KBM-7 (cell line): ENCODE results near the gene RINL.
"Not testable (repeated sequence)": the region's sequence is repeated elsewhere in the genome, so short reads cannot be mapped to it uniquely, and the experiment has no call there.

Experiments
- DNase-seq: peaks from one replicate; pipeline ENCODE4 v3.0.0-alpha.2; 2015
- in situ Hi-C: fragments of 300-500 bp; cut with MboI; formaldehyde crosslinking; loops from 2 replicates; pipeline ENCODE4 v1.14.3; 2020; ENCODE audit warnings: low sequenced_read_pairs, low pct_unique_long_range_greater_than_20kb, mixed read lengths

RINL gene

DNA sequence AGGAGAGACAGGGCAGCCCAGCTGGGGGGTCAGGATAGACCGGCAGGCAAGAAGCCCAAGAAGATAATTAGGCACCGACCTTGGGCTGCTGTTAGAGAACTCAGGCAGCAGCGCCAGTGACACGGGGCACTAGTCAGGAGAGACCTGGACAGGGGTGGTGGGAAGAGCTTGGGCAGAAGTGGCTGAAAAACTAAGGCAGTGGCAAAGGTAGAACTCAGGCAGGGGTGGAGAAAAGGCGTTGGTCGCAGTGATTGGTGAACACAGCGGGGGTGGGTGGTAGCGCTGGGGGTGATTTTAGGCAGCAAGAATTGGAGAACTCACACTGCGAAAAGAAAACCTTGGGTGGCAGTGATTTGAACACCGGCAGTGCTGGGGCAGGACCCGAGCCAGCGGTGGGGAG lies 29.6 kb upstream of the RINL start:
- DNase-seq, result no peak
- in situ Hi-C loops, result no loop called here

DNA sequence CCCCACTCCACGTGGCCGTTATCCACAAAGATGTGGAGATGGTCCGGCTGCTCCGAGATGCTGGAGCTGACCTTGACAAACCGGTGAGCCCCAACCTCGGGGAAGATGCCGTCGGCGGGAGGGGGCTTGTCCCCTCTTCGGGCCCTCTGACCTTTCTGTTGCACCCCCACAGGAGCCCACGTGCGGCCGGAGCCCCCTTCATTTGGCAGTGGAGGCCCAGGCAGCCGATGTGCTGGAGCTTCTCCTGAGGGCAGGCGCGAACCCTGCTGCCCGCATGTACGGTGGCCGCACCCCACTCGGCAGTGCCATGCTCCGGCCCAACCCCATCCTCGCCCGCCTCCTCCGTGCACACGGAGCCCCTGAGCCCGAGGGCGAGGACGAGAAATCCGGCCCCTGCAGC lies 29.2 kb upstream of the RINL start:
- no peak for DNase-seq
- in situ Hi-C loops, result no loop called here

DNA sequence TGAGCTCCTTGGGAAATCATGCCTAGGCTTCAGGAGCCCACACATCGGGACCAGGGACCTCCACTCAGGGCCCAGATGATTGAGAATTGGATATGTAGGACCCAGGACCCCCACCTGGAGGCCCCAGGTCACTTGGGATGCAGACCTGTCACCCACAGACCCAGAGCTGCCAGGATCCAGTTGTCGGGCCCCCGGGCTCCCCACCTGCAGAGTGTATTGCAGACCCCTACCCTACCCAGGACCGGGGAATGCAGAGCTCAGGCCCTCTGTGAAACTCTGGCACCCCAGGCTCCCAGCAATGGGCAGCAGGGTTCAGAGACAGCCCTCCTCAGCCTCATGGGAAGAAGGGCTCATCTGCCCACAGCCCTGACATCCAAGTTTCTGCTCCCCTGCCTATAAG lies 27.5 kb upstream of the RINL start:
- DNase-seq, result no peak
- in situ Hi-C loops, result no loop called here

DNA sequence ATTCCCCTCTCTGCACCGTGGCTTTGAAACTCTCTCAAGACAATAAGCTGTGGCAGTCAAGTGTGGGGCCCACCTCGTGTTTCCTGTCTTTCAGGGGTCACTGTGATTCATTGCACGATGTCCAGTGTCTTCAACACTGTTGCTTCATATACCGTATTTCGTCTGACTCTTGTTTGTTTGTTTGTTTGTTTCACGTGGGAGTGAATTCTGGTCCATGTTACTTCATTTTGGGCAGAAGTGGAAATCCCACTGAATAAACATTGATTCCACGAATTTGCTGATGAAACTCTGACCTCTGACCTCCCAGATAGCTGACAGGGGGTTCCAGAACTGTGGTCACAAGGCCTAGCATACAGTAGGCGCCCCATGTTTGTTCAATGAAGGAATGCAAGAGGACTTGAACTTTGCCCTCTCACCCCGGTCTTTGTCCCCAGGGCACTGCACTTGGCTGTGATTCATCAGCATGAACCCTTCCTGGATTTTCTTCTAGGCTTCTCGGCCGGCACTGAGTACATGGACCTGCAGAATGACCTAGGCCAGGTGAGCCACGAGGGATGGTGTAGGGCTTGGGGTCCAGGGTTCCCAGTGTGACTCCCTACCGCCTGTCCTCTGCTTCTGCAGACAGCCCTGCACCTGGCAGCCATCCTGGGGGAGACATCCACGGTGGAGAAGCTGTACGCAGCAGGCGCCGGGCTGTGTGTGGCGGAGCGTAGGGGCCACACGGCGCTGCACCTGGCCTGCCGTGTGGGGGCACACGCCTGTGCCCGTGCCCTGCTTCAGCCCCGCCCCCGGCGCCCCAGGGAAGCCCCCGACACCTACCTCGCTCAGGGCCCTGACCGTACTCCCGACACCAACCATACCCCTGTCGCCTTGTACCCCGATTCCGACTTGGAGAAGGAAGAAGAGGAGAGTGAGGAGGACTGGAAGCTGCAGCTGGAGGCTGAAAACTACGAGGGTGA lies 26.8 kb upstream of the RINL start:
- DNase-seq, result no peak
- in situ Hi-C loops, result no loop called here

DNA sequence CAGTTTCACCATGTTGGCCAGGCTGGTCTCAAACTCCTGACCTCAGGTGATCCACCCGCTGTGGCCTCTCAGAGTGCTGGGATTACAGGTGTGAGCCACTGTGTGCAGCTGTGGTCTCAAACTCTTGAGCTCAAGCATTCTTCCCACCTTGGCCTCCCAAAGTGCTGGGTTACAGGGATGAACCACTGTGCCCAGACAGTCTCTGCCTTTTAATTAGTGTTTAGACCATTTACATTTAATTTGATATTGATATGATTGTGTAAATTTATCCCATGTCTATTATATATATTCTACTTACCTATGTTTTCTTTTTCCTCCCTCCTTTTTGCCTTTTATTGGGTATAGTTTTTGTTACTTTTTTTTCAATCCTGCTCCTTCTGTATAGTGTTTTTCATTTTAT lies 23.6 kb upstream of the RINL start:
- in situ Hi-C loops, result no loop called here
- DNase-seq, result no peak

DNA sequence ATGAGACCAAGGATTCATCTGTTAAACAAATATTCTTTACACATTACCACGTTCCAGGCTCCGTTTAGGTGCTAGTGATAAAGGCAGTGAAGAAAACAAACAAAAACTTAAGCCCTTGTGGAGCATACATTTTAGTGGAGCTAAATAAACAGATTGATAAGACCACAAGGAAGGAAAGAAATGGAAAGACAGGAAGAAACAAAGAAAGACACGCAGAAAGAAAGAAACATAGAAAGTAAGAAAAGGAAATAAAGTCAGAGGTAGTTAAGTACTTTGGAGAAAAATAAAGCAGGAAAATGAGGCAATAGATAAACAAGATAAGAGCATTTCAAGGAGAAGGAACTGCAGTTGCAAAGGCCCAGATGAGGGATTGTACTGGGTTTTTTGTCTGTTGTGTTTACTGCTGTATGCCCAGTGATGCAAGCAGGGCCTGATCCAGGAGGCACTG lies 22.7 kb upstream of the RINL start:
- in situ Hi-C loops, result no loop called here
- DNase-seq, result peak; percentile 16

DNA sequence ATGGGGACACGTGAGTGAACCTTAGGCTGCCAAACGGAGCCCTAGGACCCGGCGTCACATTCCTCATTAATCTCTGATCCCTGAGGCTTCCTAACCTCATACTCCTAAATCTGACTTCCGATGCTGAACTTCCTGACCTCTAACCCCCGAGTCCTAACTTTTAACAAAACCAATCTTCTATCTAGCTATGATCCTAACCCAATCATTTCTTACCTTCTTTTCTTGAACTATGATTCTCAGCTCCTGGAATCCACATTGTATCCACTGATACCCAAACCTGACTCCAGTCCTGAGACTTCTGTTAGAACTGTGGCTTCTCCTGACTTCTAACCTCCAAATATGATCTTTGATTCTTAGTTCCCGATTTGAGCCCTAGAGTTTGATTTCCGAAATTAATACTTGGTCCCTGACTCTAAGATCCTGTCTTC lies 22.1 kb upstream of the RINL start:
- in situ Hi-C loops, result no loop called here
- DNase-seq, result no peak

DNA sequence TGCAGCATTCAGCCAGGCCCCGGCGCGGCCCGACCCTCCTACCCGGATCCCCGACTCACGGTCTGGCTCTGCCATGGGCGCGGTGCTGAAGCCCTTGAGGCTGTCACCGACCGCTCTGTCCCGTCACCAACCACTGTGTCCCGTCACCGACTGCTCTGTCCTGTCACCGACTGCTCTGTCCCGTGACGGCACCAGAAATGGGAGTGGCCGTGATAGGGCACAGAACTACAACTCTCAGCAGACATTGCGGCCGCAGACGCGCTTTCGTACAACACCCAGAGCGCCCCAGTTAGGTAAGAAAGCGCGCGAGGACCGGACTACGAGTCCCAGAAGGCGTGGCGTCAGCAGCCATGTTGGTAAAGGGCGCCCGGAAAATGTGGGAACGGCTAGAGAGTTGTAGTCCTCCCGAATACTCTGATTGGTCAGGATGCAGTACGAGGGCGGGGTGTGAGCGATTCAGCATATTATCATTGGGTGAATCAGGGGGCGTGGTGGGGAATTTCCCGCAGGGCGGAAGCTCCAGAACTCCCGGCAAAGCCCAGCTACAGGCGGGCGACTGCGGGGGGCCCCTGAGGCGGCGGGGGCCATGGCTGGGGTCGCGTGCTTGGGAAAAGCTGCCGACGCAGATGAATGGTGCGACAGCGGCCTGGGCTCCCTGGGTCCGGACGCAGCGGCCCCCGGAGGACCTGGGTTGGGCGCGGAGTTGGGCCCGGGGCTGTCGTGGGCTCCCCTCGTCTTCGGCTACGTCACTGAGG lies 21.5 kb upstream of the RINL start, which contains the start of the genes NFKBIB and SIRT2:
NFKBIB (plus strand) TSS at position 523 of the 755 bp plus-strand sequence; CDS start at position 587, 64 bp downstream.
SIRT2 (minus strand) TSS at position 172 of the 755 bp plus-strand sequence; CDS start at position 75, 97 bp downstream.
- peak; percentile 100 for DNase-seq
- in situ Hi-C loops, result no loop called here

DNA sequence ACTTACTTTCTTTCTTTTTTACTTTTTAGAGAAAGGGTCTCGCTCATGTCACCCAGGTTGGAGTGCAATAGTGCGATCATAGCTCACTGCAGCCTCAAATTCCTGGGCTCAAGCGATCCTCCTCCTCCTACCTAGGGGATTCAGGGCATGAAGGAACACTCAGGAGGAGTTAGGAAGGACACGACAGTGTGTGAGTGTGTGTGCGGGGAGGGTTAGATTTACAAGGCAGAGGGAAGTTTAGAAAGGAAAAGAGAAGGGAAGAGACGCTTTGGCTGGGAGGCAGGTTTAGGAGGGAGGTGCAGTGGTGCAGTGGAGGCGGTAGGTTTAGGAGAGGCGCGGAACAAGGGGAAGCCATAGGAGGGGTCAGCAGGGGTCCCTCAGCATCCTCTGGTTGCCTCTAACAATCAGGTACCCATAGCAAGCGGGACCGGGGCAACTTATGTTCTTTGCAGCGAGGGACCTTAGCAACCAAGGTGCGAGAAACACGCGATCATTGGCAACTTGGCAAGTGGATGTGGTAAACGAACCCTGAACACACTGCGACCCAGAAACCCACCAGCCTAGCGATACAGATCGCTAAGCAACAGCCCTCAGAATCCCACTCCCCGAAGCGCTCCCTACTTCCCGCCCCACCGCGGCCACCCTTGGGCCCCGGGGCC lies 20.8 kb upstream of the RINL start:
- in situ Hi-C loops, result no loop called here
- DNase-seq, result peak; percentile 25

DNA sequence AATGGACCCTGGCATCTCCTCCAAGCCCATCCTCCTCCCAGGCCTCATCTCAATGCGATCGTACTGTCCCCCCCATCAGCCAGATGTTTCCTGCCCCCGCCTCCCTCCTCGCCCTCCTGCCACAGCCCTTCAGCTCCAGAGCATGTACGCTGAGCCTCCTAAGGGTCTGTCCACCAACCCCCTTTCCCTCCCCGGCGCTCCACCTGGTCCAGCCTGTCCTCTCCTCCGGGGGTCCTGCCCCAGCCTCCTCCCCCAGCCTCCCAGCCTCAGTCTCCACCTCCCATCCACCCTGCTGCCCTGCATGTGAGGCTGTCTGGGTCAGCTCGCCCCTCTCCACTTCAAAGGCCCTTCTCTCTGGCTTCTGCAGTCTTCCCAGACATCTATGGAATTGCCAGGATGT lies 16.9 kb upstream of the RINL start:
- in situ Hi-C loops, result no loop called here
- DNase-seq, result no peak

DNA sequence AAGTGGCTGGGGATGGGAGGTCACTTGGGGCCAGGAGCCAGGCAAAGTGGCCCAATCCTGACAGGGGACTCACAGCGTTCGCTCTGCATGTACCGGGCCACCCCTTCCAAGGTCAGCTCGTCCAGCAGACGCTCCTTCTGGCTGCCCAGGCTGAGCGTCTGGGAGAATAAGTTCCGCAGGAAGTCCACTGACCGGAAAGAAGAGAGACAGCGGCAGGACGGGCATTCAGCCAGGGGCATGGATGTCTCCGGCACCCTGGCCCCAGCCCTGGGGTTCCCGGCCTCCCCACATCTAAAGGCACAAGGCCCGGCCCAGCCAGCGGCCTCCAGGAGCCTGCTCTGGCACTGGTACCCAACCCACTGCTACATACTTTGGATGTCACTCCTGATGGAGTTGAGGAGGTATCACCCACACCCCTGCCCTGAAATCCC lies 15.3 kb upstream of the RINL start:
- in situ Hi-C loops, result no loop called here
- DNase-seq, result no peak

DNA sequence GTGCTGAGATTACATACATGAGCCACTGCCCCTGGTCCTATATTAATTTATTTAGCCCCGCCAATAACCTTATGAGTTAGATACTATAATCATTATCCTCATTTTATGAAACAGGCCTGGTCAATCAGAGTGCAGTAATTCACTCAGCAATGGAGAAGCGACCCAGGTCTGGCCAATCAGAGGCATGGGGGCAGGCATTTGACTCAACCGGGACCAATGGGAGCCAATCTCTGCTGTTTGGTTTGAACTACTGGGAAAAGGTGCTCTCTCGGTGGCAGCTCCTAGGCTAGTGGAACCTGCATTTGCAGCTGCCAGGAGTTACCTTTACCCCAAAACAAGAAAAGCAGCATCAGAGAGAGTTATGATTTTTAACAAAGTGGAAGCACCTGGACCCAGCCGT lies 14.8 kb upstream of the RINL start:
- no peak for DNase-seq

DNA sequence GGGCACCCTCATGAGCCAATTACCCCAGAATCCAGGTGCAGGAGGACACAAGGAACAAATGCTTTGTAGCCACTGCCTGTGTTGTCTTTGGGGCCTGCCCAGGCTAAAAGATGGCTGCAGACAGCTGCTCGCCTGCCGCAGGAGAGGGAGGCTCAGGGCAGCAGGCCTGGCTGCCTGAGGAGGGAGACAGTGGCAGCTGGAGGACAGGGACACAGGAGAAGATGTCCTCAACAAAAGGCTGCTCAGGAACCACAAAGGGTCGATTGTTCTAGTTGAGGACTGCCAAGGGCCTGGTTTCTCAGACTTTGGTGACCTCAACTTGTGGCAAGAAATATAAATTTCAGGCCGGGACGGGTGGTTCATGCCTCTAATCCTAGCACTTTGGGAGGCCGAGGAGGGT lies 13.7 kb upstream of the RINL start:
- in situ Hi-C loops, result no loop called here
- no peak for DNase-seq

More for the DNA sequence above, 14.8 kb upstream of the RINL start:
- in situ Hi-C loops, result no loop called here

DNA sequence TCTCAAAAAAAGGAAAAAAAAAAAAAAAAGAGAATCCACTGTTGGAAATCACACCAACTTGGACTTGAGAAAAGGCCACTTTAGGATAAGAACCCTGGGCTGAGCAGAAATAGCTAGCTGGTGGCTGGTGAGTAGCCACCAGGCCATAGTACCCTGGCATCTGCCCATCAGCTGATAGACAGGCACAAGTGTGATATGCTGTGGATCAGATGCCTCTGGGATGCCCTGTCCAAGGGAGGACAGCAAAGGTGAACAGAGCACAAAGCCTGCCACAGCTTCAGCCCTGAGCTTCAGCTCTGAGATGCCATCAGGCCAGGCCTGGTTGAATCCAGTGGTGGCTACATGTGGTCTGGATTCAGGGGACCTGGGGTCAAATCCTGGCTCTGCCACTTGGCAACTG lies 12.6 kb upstream of the RINL start:
- in situ Hi-C loops, result no loop called here

DNA sequence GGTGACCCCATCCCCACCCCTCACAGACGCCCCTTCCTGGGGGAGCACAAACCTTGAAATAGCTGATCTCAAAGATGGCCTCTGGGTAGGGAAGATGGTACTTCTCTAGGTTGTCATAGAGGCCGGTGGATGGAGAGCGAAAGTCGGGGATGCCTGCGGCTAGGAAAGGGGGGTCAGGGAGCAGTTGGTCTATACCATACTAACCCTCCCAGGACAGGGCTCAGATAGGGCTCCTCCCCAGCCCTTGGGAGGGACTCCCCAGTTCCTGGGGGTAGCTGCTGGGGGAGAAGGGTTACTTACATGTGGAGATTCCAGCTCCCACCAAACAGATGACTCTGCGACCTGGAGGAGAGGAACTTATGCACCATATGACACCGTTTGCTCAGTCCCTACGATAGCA lies 11.7 kb upstream of the RINL start:
- in situ Hi-C loops, result no loop called here
- no peak for DNase-seq

More for the DNA sequence above, 12.6 kb upstream of the RINL start:
- no peak for DNase-seq

DNA sequence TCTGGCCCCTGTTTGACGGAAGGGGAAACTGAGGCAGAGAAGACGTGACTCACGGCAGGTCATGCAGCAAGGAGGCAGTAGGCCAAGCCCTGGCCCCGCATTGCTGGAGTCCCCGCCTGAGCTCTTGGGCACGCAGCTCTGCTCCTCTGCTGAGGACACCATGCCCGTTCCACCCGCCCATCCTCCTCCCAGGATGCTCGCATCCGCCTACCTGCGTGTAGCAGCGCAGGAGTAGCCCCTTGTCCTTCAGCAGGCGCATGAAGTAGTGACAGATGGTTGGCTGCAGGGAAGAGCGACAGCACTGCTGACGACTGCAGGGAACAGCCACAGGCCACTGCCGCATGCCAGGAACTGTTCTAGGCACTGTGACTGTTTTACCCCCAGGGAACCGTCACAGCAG lies 10.8 kb upstream of the RINL start:
- in situ Hi-C loops, result no loop called here
- no peak for DNase-seq

DNA sequence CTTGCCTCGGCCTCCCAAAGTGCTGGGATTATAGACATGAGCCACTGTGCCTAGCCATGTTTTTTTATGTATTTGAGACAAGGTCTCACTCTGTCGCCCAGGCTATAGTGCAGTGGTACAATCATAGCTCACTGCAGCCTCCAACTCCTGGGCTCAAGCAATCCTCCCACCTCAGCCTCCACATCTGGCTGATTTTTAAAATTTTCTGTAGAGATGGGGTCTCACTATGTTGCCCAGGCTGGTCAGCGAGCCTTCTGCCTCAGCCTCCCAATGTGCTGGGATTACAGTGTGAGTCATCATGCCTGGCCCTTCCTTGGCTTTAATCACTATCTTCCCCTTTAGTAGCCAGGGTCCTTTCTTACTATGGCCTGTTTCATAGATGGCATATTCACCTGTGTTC lies 6.6 kb upstream of the RINL start:
- in situ Hi-C loops, DNase-seq: not testable (repeated sequence)

DNA sequence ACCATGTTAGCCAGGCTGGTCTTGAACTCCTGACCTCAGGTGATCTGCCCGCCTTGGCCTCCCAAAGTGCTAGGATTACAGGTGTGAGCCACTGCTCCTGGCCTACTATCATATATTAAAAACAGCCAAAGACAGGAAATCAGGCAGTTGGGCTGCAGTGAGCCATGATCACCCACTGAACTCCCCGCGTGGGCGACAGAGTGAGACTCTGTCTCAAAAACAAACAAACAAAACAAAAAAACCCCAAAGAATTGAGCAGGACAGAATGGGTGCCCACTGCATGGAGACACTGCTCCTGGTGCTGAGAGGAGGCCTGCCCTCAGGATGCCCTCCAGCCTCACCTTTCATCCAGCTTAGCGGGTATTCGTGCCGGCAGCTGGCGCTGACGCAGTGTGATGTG lies 5.2 kb upstream of the RINL start:
- in situ Hi-C loops, result no loop called here
- DNase-seq, result no peak

DNA sequence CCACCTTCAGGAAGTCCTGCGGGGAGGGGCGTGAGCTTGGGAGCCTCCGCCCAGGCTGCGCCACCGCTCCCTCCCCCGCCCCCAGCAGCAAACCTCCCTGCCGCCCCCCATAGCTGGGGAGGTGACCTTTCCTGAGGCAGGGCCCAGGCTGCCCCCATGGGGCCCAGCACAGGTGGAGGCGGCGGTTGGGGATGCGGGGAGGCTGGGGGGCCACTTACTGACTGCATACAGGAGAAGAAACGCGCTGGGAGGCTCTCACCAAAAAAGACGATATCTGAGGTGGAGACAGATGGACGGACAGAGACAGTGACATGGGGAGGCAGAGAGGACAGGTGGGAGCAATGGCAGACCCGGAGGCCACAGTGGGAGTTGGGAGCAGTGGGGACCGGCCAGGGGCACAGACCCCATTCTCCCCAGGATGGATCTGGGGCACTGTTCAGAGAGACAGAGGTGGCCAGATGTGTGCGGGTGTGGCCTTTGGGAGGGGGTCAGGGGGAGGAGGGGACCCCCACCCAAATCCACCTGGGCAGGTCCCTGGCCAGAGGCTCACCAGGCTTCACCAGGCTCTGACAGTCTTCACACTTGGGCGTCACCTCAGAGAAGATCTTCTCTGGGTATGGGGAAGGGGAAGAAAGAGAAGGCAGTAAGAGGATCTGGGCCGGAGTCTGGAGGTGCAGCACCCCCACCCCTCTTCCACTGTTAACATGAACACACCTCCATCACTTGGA lies 3.0 kb upstream of the RINL start:
- no peak for DNase-seq
- in situ Hi-C loops, result no loop called here
